IMR-90 (cell line): ENCODE data around the gene RFX2. TPM values are rescaled to one million over a fixed set of nuclear protein-coding genes. Genes with fewer than 3 reads are reported as not detected.

Experiments
- ATAC-seq: fragments of 200-7000 bp; cut with Tn5 transposase; 2 replicates; pipeline ENCODE4 v1.9.1; 2020; ENCODE audit warnings: low read depth, mild to moderate bottlenecking, moderate library complexity
- BruUV-seq: library from RNA; stranded (reverse); fragments of 400-500 nt; replicated peaks from 2 replicates; lab custom pipeline; 2021; lab: Mats Ljungman, UMichigan
- CTCF ChIA-PET: fragments of 300-600 bp; formaldehyde crosslinking; extraction: SDS; loops from one replicate; lab custom pipeline; 2021; ENCODE audit warnings: antibody characterized with exemption; lab: Yijun Ruan, JAX
- POLR2A ChIA-PET: fragments of 300-600 bp; sonication (Branson Sonifier 250); formaldehyde crosslinking; loops from one replicate; lab custom pipeline; 2022; ENCODE audit warnings: antibody characterized with exemption; ENCODE audit not compliant: unreplicated experiment; lab: Charles Lee
- DNase-seq: peaks from one replicate; pipeline ENCODE4 v3.0.0; 2013
- H2AFZ ChIP-seq: replicated peaks from 2 replicates; pipeline ENCODE3; 2013; ENCODE audit warnings: low read length, mild to moderate bottlenecking; ENCODE audit not compliant: poor library complexity
- H2AK5ac ChIP-seq: 2 replicates; pipeline ENCODE4 v1.6.1; 2013; ENCODE audit warnings: low read depth, low read length, inconsistent platforms
- H2AK9ac ChIP-seq: replicated peaks from 2 replicates; pipeline ENCODE3; 2013; ENCODE audit warnings: mild to moderate bottlenecking, low read depth, low read length, moderate library complexity; ENCODE audit not compliant: poor library complexity
- H2BK120ac ChIP-seq: 2 replicates; pipeline ENCODE4 v1.6.1; 2013; ENCODE audit warnings: low read depth, low read length, inconsistent platforms
- H2BK15ac ChIP-seq: 3 replicates; pipeline ENCODE4 v1.6.1; 2013; ENCODE audit warnings: low read depth, low read length, inconsistent platforms
- H2BK20ac ChIP-seq: 2 replicates; pipeline ENCODE4 v1.6.1; 2013; ENCODE audit warnings: low read depth, mild to moderate bottlenecking, inconsistent platforms, low read length, moderate library complexity
- H2BK5ac ChIP-seq: 2 replicates; pipeline ENCODE4 v1.6.1; 2013; ENCODE audit warnings: mild to moderate bottlenecking, low read depth, low read length, inconsistent platforms; ENCODE audit not compliant: poor library complexity, severe bottlenecking
- H3K14ac ChIP-seq: replicated peaks from 2 replicates; pipeline ENCODE4 v1.6.1; 2013; ENCODE audit warnings: low read depth, low read length, inconsistent platforms
- H3K18ac ChIP-seq: 2 replicates; pipeline ENCODE4 v1.6.1; 2013; ENCODE audit warnings: low read depth, low read length, control low read depth
- H3K23ac ChIP-seq: 2 replicates; pipeline ENCODE4 v1.6.1; 2013; ENCODE audit warnings: low read depth, low read length, inconsistent platforms
- H3K27ac ChIP-seq: 2 replicates; pipeline ENCODE4 v1.5.1; 2013; ENCODE audit warnings: mild to moderate bottlenecking, control low read depth, low read length; ENCODE audit not compliant: insufficient read depth
- H3K27me3 ChIP-seq: 2 replicates; pipeline ENCODE4 v1.6.1; 2013; ENCODE audit warnings: low read length; ENCODE audit not compliant: control insufficient read depth, insufficient read depth
- H3K36me3 ChIP-seq: 2 replicates; pipeline ENCODE4 v1.6.1; 2013; ENCODE audit warnings: low read length, mixed read lengths; ENCODE audit not compliant: control insufficient read depth, insufficient read depth
- H3K4ac ChIP-seq: 2 replicates; pipeline ENCODE4 v1.6.1; 2013; ENCODE audit warnings: low read depth, low read length, inconsistent platforms
- H3K4me1 ChIP-seq: 2 replicates; pipeline ENCODE4 v1.6.1; 2013; ENCODE audit warnings: low read length, mixed read lengths; ENCODE audit not compliant: control insufficient read depth, insufficient read depth
- H3K4me2 ChIP-seq: 2 replicates; pipeline ENCODE4 v1.6.1; 2013; ENCODE audit warnings: low read depth, mild to moderate bottlenecking, control low read depth, low read length, moderate library complexity
- H3K4me3 ChIP-seq: 2 replicates; pipeline ENCODE4 v1.5.1; 2013; ENCODE audit warnings: low read depth, mild to moderate bottlenecking, control low read depth, low read length, moderate library complexity; ENCODE audit not compliant: insufficient read depth
- H3K56ac ChIP-seq: 2 replicates; pipeline ENCODE4 v1.6.1; 2013; ENCODE audit warnings: low read length, inconsistent platforms; ENCODE audit not compliant: insufficient read depth; ENCODE audit errors: extremely low read depth
- H3K79me1 ChIP-seq, 2 experiments: 2 replicates each; pipeline ENCODE4 v1.6.1; 2013; ENCODE audit warnings: low read length in 2 of 2, inconsistent platforms in 1 of 2, low read depth in 1 of 2
- H3K9ac ChIP-seq: 2 replicates; pipeline ENCODE4 v1.6.1; 2013; ENCODE audit warnings: low read depth, low read length, control low read depth
- H3K9me1 ChIP-seq: 2 replicates; pipeline ENCODE4 v1.6.1; 2013; ENCODE audit warnings: low read length, inconsistent platforms; ENCODE audit not compliant: insufficient read depth
- H3K9me3 ChIP-seq: 2 replicates; pipeline ENCODE4 v1.6.1; 2013; ENCODE audit warnings: low read length; ENCODE audit not compliant: control insufficient read depth, insufficient read depth
- H4K20me1 ChIP-seq: 2 replicates; pipeline ENCODE4 v1.6.1; 2013; ENCODE audit warnings: low read length, inconsistent platforms; ENCODE audit not compliant: insufficient read depth
- H4K5ac ChIP-seq: 2 replicates; pipeline ENCODE4 v1.6.1; 2013; ENCODE audit warnings: mild to moderate bottlenecking, low read depth, low read length, control low read depth
- H4K8ac ChIP-seq, 2 experiments: 2 replicates each; pipeline ENCODE4 v1.6.1; 2013; ENCODE audit warnings: low read depth in 2 of 2, low read length in 2 of 2, control low read depth in 1 of 2, inconsistent platforms in 1 of 2
- H4K91ac ChIP-seq: 2 replicates; pipeline ENCODE4 v1.6.1; 2013; ENCODE audit warnings: low read depth, low read length, inconsistent platforms; ENCODE audit not compliant: insufficient read depth
- BHLHE40 ChIP-seq: fragments of 150-350 bp; IDR thresholded peaks from 2 replicates; pipeline ENCODE4 v1.6.1; 2016; ENCODE audit warnings: mild to moderate bottlenecking, low read depth, low read length
- CHD1 ChIP-seq: IDR thresholded peaks from 2 replicates; pipeline ENCODE4 v1.6.1; 2012; ENCODE audit warnings: low read depth, low read length, improper control_type of control experiment
- FOS ChIP-seq: fragments of 150-350 bp; IDR thresholded peaks from 2 replicates; pipeline ENCODE4 v1.6.1; 2016; ENCODE audit warnings: low read depth, low read length
- MAFK ChIP-seq: IDR thresholded peaks from 2 replicates; pipeline ENCODE4 v1.6.1; 2012; ENCODE audit warnings: low read depth, low read length, improper control_type of control experiment
- MAZ ChIP-seq: IDR thresholded peaks from 2 replicates; pipeline ENCODE4 v1.6.1; 2012; ENCODE audit warnings: low read depth, mild to moderate bottlenecking, low read length, improper control_type of control experiment, moderate library complexity, borderline replicate concordance
- MXI1 ChIP-seq: IDR thresholded peaks from 2 replicates; pipeline ENCODE4 v1.6.1; 2012; ENCODE audit warnings: low read depth, mild to moderate bottlenecking, low read length, moderate library complexity, borderline replicate concordance
- NFE2L2 ChIP-seq: fragments of 150-350 bp; IDR thresholded peaks from 2 replicates; pipeline ENCODE4 v1.6.1; 2016; ENCODE audit warnings: low read depth, mild to moderate bottlenecking, low read length
- RAD21 ChIP-seq: IDR thresholded peaks from 2 replicates; pipeline ENCODE4 v1.6.1; 2012; ENCODE audit warnings: low read length, improper control_type of control experiment
- RCOR1 ChIP-seq: IDR thresholded peaks from 2 replicates; pipeline ENCODE4 v1.6.1; 2012; ENCODE audit warnings: mild to moderate bottlenecking, low read length, improper control_type of control experiment; ENCODE audit not compliant: insufficient replicate concordance
- RFX5 ChIP-seq: IDR thresholded peaks from 2 replicates; pipeline ENCODE4 v1.8.0; 2012; ENCODE audit warnings: low read depth, mild to moderate bottlenecking, low read length, moderate library complexity
- WGBS, 2 experiments: methylation state at CpG; one replicate each; pipeline versions ENCODE4 v1.1.5 to v1.1.7; 2013; ENCODE audit warnings: missing lambda C conversion rate in 2 of 2; ENCODE audit not compliant: insufficient read length in 1 of 2; ENCODE audit errors: extremely low coverage in 2 of 2; 5-methylcytosine and 5-hydroxymethylcytosine counted together
- dilution Hi-C: fragments of 300-500 bp; cut with HindIII; formaldehyde crosslinking; loops from one replicate; pipeline ENCODE4 v1.14.3; 2018; ENCODE audit warnings: low sequenced_read_pairs; ENCODE audit not compliant: unreplicated experiment
- in situ Hi-C: fragments of 300-500 bp; cut with MboI; formaldehyde crosslinking; loops from 3 replicates; pipeline ENCODE4 v1.14.3; 2019; ENCODE audit warnings: low sequenced_read_pairs, inconsistent platforms, mixed read lengths
- intact Hi-C: fragments of 100-400 bp; cut with micrococcal nuclease; formaldehyde crosslinking; loops from 2 replicates; pipeline ENCODE4 v1.10.0; 2022
- polyA plus RNA-seq, 3 experiments: library from polyadenylated mRNA; depleted of rRNA; stranded (reverse); fragments of >200 nt; gene quantifications; 2 replicates each; pipeline ENCODE4 v1.2.3, GENCODE V29; 2012; ENCODE audit warnings: low replicate concordance in 1 of 3
- total RNA-seq: library from RNA; depleted of rRNA; stranded (reverse); fragments of >200 nt; gene quantifications from 2 replicates; pipeline ENCODE4 v1.2.3, GENCODE V29; 2012
- TF ChIP-seq, protein P1 (sequence below): fragments of 150-350 bp; IDR thresholded peaks from 2 replicates; pipeline ENCODE4 v1.6.1; 2016; ENCODE audit warnings: low read depth, mild to moderate bottlenecking, low read length, moderate library complexity, borderline replicate concordance
- TF ChIP-seq, protein P2 (sequence below): fragments of 150-350 bp; IDR thresholded peaks from 2 replicates; pipeline ENCODE4 v1.6.1; 2017; ENCODE audit warnings: mild to moderate bottlenecking, antibody characterized with exemption, low read length, low read depth
- TF ChIP-seq, protein P3 (sequence below): conservative IDR thresholded peaks from 2 replicates; pipeline ENCODE4 v1.5.1; 2012; ENCODE audit warnings: mild to moderate bottlenecking, low read depth, low read length, improper control_type of control experiment

RFX2 gene
- total and polyA plus RNA-seq, 2 of the 4 experiments (the other 2 are of a cell fraction) = 2.2 to 4.9 TPM

DNA sequence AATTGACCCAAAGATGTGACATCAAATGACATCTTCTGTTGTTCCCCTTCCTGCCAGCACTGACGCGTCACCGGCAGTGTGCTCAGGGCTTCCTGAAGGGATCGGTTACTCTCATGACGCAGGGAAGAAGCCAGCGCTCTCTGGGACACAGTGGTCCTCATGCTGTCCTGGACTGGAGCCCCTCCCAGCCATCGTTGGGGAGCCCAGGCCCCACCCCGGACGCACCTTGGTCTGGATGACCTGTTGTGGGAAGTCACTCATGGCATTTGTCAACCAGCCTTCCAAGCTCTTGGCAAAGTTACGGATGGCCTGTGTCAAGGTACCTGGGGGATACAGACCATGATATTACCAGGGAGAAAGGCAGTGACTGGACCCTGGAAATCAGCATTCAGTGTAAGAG lies 106.3 kb downstream of the RFX2 start:
- no peak overlapping the region for H3K4me2 ChIP-seq
- no peak overlapping the region for H2BK5ac ChIP-seq
- H3K9me3 ChIP-seq = no peaks in the 10 kb centered on the region
- no peak for ATAC-seq
- H2BK20ac ChIP-seq = no peak overlapping the region
- H3K9ac ChIP-seq = no peak overlapping the region
- no peak overlapping the region for H3K23ac ChIP-seq
- POLR2A ChIA-PET = no interaction called here
- H2AK9ac ChIP-seq = no peak overlapping the region
- H2BK120ac ChIP-seq = no peak overlapping the region
- DNase-seq = no peak
- H4K5ac ChIP-seq = no peak overlapping the region
- in situ Hi-C loops = no loop called here
- CTCF ChIA-PET = no interaction called here
- H3K56ac ChIP-seq = no peak overlapping the region
- H4K91ac ChIP-seq = no peak overlapping the region
- TF ChIP-seq MAFK (no peak), CHD1 (no peak), BHLHE40 (no peak), FOS (no peak), NFE2L2 (no peak), RAD21 (no peak), RCOR1 (no peak), MXI1 (no peak), RFX5 (no peak), MAZ (no peak)
- TF ChIP-seq, protein P1, sequence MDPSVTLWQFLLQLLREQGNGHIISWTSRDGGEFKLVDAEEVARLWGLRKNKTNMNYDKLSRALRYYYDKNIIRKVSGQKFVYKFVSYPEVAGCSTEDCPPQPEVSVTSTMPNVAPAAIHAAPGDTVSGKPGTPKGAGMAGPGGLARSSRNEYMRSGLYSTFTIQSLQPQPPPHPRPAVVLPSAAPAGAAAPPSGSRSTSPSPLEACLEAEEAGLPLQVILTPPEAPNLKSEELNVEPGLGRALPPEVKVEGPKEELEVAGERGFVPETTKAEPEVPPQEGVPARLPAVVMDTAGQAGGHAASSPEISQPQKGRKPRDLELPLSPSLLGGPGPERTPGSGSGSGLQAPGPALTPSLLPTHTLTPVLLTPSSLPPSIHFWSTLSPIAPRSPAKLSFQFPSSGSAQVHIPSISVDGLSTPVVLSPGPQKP = no peak
- TF ChIP-seq, protein P2, sequence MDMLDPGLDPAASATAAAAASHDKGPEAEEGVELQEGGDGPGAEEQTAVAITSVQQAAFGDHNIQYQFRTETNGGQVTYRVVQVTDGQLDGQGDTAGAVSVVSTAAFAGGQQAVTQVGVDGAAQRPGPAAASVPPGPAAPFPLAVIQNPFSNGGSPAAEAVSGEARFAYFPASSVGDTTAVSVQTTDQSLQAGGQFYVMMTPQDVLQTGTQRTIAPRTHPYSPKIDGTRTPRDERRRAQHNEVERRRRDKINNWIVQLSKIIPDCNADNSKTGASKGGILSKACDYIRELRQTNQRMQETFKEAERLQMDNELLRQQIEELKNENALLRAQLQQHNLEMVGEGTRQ = no peak
- TF ChIP-seq, protein P3, sequence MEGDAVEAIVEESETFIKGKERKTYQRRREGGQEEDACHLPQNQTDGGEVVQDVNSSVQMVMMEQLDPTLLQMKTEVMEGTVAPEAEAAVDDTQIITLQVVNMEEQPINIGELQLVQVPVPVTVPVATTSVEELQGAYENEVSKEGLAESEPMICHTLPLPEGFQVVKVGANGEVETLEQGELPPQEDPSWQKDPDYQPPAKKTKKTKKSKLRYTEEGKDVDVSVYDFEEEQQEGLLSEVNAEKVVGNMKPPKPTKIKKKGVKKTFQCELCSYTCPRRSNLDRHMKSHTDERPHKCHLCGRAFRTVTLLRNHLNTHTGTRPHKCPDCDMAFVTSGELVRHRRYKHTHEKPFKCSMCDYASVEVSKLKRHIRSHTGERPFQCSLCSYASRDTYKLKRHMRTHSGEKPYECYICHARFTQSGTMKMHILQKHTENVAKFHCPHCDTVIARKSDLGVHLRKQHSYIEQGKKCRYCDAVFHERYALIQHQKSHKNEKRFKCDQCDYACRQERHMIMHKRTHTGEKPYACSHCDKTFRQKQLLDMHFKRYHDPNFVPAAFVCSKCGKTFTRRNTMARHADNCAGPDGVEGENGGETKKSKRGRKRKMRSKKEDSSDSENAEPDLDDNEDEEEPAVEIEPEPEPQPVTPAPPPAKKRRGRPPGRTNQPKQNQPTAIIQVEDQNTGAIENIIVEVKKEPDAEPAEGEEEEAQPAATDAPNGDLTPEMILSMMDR = no peak
- no peak overlapping the region for H4K8ac ChIP-seq
- no peak overlapping the region for H3K18ac ChIP-seq
- peaks cover 3% of the 10 kb centered on the region; the same call in 1 of the 2 replicates for H3K36me3 ChIP-seq
- no peak overlapping the region for H2AK5ac ChIP-seq
- no peak overlapping the region for H3K4me3 ChIP-seq
- peak overlapping the region; percentile 51 for H2AFZ ChIP-seq
- H3K9me1 ChIP-seq = no peaks in the 10 kb centered on the region
- H4K20me1 ChIP-seq = no peaks in the 10 kb centered on the region; the same call in 1 of the 2 replicates
- no peaks in the 10 kb centered on the region for H3K4me1 ChIP-seq
- dilution Hi-C loops = no loop called here
- H3K4ac ChIP-seq = no peak overlapping the region
- H2BK15ac ChIP-seq = no peak overlapping the region
- no peaks in the 10 kb centered on the region for H3K27me3 ChIP-seq
- BruUV-seq = no TSS peak
- 67% methylated on average over 3 of the region's 10 CpGs; no CpG with 5 or more reads in 1 of the 2 experiments for WGBS, 2 experiments
- H3K79me1 ChIP-seq = no peaks in the 10 kb centered on the region
- no peak overlapping the region for H3K27ac ChIP-seq
- intact Hi-C loops = no loop called here
- no peak overlapping the region for H3K14ac ChIP-seq
